Keratinocyte (primary cell): Measurements from ENCODE around the gene MICALL2.

Experiments used
- CTCF ChIP-seq, 3 experiments: IDR thresholded peaks in 1 of 3; conservative IDR thresholded peaks in 1 of 3; optimal IDR thresholded peaks in 1 of 3; 2 replicates in 2 of 3; 3 replicates in 1 of 3; pipeline versions ENCODE3 to v1.5.1; 2011; ENCODE audit warnings: low read length in 3 of 3, mild to moderate bottlenecking in 3 of 3, moderate library complexity in 2 of 3, control low read depth in 1 of 3, inconsistent platforms in 1 of 3; ENCODE audit not compliant: insufficient read depth in 2 of 3; ENCODE audit errors: extremely low read depth in 1 of 3
- EZH2 ChIP-seq: IDR thresholded peaks from one replicate; pipeline ENCODE4 v1.6.1; 2012; ENCODE audit warnings: inconsistent platforms, mild to moderate bottlenecking, low read length, moderate library complexity

- no peak for TF ChIP-seq CTCF (optimal IDR thresholded peaks at IDR 0.05 in 1 of 3, IDR thresholded peaks at IDR 0.05 in 1 of 3, conservative IDR thresholded peaks at IDR 0.05 in 1 of 3; ENCODE audit: extremely low read depth in 1 of 3, insufficient read depth in 2 of 3, low read length in 3 of 3)
- TF ChIP-seq EZH2, result no peak
These were observed 7.1 kb downstream of the MICALL2 start for GRCh38 chr7:1452205-1452604.
